K562 (cell line): ENCODE results near the gene CORT. TPM values are rescaled to one million over a fixed set of nuclear protein-coding genes. Genes with fewer than 3 reads are reported as not detected.

Source experiments
- CTBP1 ChIP-seq: fragments of 450-650 bp; IDR thresholded peaks from 2 replicates; pipeline ENCODE4 v1.6.1; 2016; ENCODE audit warnings: borderline replicate concordance
- GATAD2A ChIP-seq: fragments of 450-650 bp; IDR thresholded peaks from 2 replicates; pipeline ENCODE4 v1.6.1; 2017
- POLR3G ChIP-seq: IDR thresholded peaks from 2 replicates; pipeline ENCODE4 v1.6.1; 2011; ENCODE audit not compliant: insufficient read length, insufficient replicate concordance; ENCODE audit errors: extremely low read depth
- RBM39 ChIP-seq: fragments of 200-400 bp; formaldehyde crosslinking; optimal IDR thresholded peaks from 2 replicates; pipeline ENCODE3; 2018; ENCODE audit warnings: low read depth, low read length
- RFX1 ChIP-seq: fragments of 450-650 bp; IDR thresholded peaks from 2 replicates; pipeline ENCODE4 v1.6.1; 2016; ENCODE audit warnings: mild to moderate bottlenecking, moderate library complexity
- SREBF1 ChIP-seq: fragments of 150-350 bp; IDR thresholded peaks from 2 replicates; pipeline ENCODE4 v1.6.1; 2014; ENCODE audit warnings: antibody characterized with exemption, low read depth, low read length, borderline replicate concordance
- TFAM ChIP-seq: fragments of 250-450 bp; sonication (Bioruptor Pico); conservative IDR thresholded peaks from 2 replicates; pipeline ENCODE4 v1.5.0; 2021; ENCODE audit warnings: mild to moderate bottlenecking, moderate library complexity
- XRCC3 ChIP-seq: fragments of 450-650 bp; IDR thresholded peaks from 2 replicates; pipeline ENCODE4 v1.6.1; 2017; ENCODE audit warnings: mild to moderate bottlenecking, moderate library complexity
- ZKSCAN3 ChIP-seq: fragments of 250-450 bp; sonication (Bioruptor Pico); IDR thresholded peaks from 2 replicates; pipeline ENCODE4 v1.4.0; 2020
- ZNF175 ChIP-seq: fragments of 200-800 bp; sonication (Bioruptor generic); IDR thresholded peaks from 2 replicates; pipeline ENCODE4 v1.6.1; 2016; ENCODE audit warnings: low read depth, mild to moderate bottlenecking, missing genetic modification characterization, missing compliant biosample characterization
- polyA plus RNA-seq, 8 experiments: library from polyadenylated mRNA; depleted of rRNA in 4 of 8; stranded (reverse) in 5 of 8; unstranded in 3 of 8; fragments of >200 nt; fragmentation: Nextera tagmentation in 2 of 8; fragmentation: Illumina TruSeq in 1 of 8; extraction: Ambion mirVana in 2 of 8; extraction: Trizol in 1 of 8; gene quantifications; 2 replicates each; pipeline versions ENCODE4 v1.2.1 to v1.2.3, GENCODE V29; 2011 to 2014; ENCODE audit warnings: inconsistent platforms in 1 of 8, missing spikeins in 1 of 8
- total RNA-seq, 7 experiments: library from RNA; depleted of rRNA in 6 of 7; stranded (reverse); fragments of >200 nt in 6 of 7; fragmentation: Illumina TruSeq in 2 of 7; extraction: Trizol in 2 of 7; gene quantifications; 2 replicates each; pipeline versions ENCODE4 v1.2.1 to v1.2.3, GENCODE V29; 2011 to 2021; ENCODE audit warnings: low replicate concordance in 1 of 7
- TF ChIP-seq, protein P1 (sequence below): fragments of 250-450 bp; sonication (Bioruptor Pico); IDR thresholded peaks from 2 replicates; pipeline ENCODE4 v1.8.0; 2021; ENCODE audit warnings: mild to moderate bottlenecking, moderate library complexity
- TF ChIP-seq, protein P2 (sequence below): sonication (generic); formaldehyde crosslinking; IDR thresholded peaks from 2 replicates; pipeline ENCODE4 v1.8.1; 2022; ENCODE audit warnings: missing genetic modification reagents
- TF ChIP-seq, protein P3 (sequence below), 2 experiments: fragments of 200-800 bp in 1 of 2; sonication (Bioruptor generic) in 1 of 2; sonication (generic) in 1 of 2; formaldehyde crosslinking in 1 of 2; IDR thresholded peaks in 1 of 2; conservative IDR thresholded peaks in 1 of 2; 2 replicates each; pipeline versions ENCODE4 v1.5.0 to v1.6.1; 2016 to 2020; ENCODE audit warnings: missing compliant biosample characterization in 1 of 2, missing genetic modification characterization in 1 of 2, missing genetic modification reagents in 1 of 2
- TF ChIP-seq, protein P4 (sequence below), 2 experiments: fragments of 450-650 bp; formaldehyde crosslinking in 1 of 2; IDR thresholded peaks; 2 replicates each; pipeline versions ENCODE4 v1.4.0 to v1.6.1; 2014 to 2020; ENCODE audit warnings: mild to moderate bottlenecking in 2 of 2, borderline replicate concordance in 1 of 2, low read depth in 1 of 2

Gene CORT
- total and polyA plus RNA-seq, 9 of the 15 experiments (the other 6 are each of a cell fraction or from before 2014, with no cell fraction given) = 0.08 to 0.54 (median 0.13) TPM; not detected in 5

DNA sequence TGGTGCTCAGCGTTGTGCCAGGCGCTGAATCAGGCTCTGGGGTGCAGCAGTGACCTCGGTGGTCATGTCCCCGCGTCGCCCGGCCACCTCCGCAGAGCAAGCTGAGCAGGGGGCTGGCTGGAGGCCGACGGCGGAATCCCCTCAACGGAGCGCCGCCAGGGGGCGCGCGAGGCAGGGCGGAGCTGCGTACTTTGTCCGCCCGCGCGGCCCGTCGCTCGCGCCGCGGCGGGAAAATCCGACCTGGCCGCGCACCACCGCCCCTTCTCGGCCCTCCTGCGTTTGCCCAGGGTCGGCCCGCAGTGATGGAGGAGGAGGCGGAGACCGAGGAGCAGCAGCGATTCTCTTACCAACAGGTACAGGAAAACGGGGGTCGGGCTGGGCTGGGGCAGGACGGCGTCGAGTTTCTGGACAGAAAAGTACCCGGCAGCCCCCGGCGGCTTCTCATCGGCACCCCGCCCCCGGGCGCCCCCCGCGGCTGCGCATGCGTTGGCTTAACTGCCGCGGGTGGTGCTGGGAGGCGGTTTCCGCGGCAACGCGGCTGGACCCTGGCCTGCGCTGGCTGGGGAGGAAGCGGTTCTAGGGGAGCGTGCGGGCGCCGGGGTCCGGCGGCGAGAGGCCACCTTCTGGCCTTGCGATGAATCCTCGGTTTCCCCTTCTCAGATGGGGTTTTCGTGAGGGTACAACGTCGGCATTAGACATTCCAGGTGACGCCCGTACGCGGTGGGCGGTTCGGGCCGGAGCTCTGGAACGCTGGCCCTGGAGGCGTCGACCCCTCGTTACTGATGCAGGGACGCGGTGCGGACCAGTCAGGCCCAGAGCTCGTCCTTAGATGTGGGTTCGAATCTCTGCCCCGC, 19.4 kb upstream of the CORT start, which contains the start of gene CENPS (continued):
- TF ChIP-seq POLR3G (no peak), TFAM (CRISPR knock-in tag) (no peak), XRCC3 (no peak), CTBP1 (peak; percentile 97), ZKSCAN3 (CRISPR knock-in tag) (no peak), SREBF1 (no peak; the same call in 1 of the 2 replicates), RBM39 (no peak), ZNF175 (peak; percentile 85), GATAD2A (peak; percentile 89; the same call in 1 of the 2 replicates), RFX1 (peak; percentile 96)
- TF ChIP-seq, protein P1, sequence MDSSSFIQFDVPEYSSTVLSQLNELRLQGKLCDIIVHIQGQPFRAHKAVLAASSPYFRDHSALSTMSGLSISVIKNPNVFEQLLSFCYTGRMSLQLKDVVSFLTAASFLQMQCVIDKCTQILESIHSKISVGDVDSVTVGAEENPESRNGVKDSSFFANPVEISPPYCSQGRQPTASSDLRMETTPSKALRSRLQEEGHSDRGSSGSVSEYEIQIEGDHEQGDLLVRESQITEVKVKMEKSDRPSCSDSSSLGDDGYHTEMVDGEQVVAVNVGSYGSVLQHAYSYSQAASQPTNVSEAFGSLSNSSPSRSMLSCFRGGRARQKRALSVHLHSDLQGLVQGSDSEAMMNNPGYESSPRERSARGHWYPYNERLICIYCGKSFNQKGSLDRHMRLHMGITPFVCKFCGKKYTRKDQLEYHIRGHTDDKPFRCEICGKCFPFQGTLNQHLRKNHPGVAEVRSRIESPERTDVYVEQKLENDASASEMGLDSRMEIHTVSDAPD = no peak
- TF ChIP-seq, protein P2, sequence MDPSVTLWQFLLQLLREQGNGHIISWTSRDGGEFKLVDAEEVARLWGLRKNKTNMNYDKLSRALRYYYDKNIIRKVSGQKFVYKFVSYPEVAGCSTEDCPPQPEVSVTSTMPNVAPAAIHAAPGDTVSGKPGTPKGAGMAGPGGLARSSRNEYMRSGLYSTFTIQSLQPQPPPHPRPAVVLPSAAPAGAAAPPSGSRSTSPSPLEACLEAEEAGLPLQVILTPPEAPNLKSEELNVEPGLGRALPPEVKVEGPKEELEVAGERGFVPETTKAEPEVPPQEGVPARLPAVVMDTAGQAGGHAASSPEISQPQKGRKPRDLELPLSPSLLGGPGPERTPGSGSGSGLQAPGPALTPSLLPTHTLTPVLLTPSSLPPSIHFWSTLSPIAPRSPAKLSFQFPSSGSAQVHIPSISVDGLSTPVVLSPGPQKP (CRISPR knock-in tag) = no peak
- TF ChIP-seq, protein P3, sequence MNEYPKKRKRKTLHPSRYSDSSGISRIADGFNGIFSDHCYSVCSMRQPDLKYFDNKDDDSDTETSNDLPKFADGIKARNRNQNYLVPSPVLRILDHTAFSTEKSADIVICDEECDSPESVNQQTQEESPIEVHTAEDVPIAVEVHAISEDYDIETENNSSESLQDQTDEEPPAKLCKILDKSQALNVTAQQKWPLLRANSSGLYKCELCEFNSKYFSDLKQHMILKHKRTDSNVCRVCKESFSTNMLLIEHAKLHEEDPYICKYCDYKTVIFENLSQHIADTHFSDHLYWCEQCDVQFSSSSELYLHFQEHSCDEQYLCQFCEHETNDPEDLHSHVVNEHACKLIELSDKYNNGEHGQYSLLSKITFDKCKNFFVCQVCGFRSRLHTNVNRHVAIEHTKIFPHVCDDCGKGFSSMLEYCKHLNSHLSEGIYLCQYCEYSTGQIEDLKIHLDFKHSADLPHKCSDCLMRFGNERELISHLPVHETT (CRISPR knock-in tag; conservative IDR thresholded peaks at IDR 0.05 in 1 of 2, IDR thresholded peaks at IDR 0.05 in 1 of 2) = peak in 1 of 2 experiments; percentile 90; a peak in 2 of 4 replicates
- TF ChIP-seq, protein P4, sequence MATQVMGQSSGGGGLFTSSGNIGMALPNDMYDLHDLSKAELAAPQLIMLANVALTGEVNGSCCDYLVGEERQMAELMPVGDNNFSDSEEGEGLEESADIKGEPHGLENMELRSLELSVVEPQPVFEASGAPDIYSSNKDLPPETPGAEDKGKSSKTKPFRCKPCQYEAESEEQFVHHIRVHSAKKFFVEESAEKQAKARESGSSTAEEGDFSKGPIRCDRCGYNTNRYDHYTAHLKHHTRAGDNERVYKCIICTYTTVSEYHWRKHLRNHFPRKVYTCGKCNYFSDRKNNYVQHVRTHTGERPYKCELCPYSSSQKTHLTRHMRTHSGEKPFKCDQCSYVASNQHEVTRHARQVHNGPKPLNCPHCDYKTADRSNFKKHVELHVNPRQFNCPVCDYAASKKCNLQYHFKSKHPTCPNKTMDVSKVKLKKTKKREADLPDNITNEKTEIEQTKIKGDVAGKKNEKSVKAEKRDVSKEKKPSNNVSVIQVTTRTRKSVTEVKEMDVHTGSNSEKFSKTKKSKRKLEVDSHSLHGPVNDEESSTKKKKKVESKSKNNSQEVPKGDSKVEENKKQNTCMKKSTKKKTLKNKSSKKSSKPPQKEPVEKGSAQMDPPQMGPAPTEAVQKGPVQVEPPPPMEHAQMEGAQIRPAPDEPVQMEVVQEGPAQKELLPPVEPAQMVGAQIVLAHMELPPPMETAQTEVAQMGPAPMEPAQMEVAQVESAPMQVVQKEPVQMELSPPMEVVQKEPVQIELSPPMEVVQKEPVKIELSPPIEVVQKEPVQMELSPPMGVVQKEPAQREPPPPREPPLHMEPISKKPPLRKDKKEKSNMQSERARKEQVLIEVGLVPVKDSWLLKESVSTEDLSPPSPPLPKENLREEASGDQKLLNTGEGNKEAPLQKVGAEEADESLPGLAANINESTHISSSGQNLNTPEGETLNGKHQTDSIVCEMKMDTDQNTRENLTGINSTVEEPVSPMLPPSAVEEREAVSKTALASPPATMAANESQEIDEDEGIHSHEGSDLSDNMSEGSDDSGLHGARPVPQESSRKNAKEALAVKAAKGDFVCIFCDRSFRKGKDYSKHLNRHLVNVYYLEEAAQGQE (IDR thresholded peaks at IDR 0.05; ENCODE audit: borderline replicate concordance) = peak; percentile 90
- TF ChIP-seq, protein P4 (CRISPR knock-in tag; IDR thresholded peaks at IDR 0.05; ENCODE audit: low read depth) = peak; percentile 66; the same call in 1 of the 2 replicates
